Thyroid gland (tissue), 4 donors: Measurements from ENCODE around the gene EIF4B. TPM values are rescaled to one million over a fixed set of nuclear protein-coding genes. Genes with fewer than 3 reads are reported as not detected.
A peak's percentile ranks its signal among the peaks of the same experiment; 100 is the strongest.

Experiments used
- DNase-seq, 2 donors: peaks; one replicate each; pipeline ENCODE4 v3.0.0-alpha.2; 2019
- H3K27ac ChIP-seq, 3 donors: fragments of 200-600 bp; sonication (generic); 1 replicate in 2 of 3; 2 replicates in 1 of 3; pipeline ENCODE4 v1.5.1; 2016 to 2019; ENCODE audit warnings: mild to moderate bottlenecking in 1 of 3, moderate library complexity in 1 of 3
- H3K27me3 ChIP-seq: fragments of 200-600 bp; sonication (generic); one replicate; pipeline ENCODE4 v1.5.1; 2019
- H3K36me3 ChIP-seq, 2 donors: fragments of 200-600 bp; sonication (generic); one replicate each; pipeline ENCODE4 v1.5.1; 2016 to 2019
- H3K4me1 ChIP-seq, 2 donors: fragments of 200-600 bp; sonication (generic); one replicate each; pipeline ENCODE4 v1.5.1; 2017 to 2019
- H3K4me3 ChIP-seq, 3 donors: fragments of 200-600 bp; sonication (generic); replicated peaks in 1 of 3; 1 replicate in 2 of 3; 2 replicates in 1 of 3; pipeline ENCODE4 v1.5.1; 2016; ENCODE audit warnings: mild to moderate bottlenecking in 1 of 3
- H3K9me3 ChIP-seq: fragments of 200-600 bp; sonication (generic); one replicate; pipeline ENCODE4 v1.5.1; 2017
- CTCF ChIP-seq, 6 experiments: fragments of 200-600 bp in 3 of 6; fragments of 450-650 bp in 3 of 6; sonication (generic) in 3 of 6; IDR thresholded peaks; one replicate each; pipeline ENCODE4 v1.5.1; 2016 to 2019; ENCODE audit warnings: antibody characterized with exemption in 6 of 6, mild to moderate bottlenecking in 2 of 6, inconsistent platforms in 1 of 6, moderate library complexity in 1 of 6
- POLR2A ChIP-seq, 2 donors: fragments of 450-650 bp; IDR thresholded peaks; one replicate each; pipeline ENCODE4 v1.6.1; 2017; ENCODE audit warnings: antibody characterized with exemption in 2 of 2, mild to moderate bottlenecking in 2 of 2, moderate library complexity in 1 of 2
- WGBS, 2 donors: methylation state at CpG; one replicate each; pipeline ENCODE4 v1.1.5; 2017; 5-methylcytosine and 5-hydroxymethylcytosine counted together
- intact Hi-C: fragments of 100-400 bp; cut with DNase I; formaldehyde crosslinking; loops from one replicate; pipeline ENCODE4 v1.15.1; 2023
- total RNA-seq, 4 donors: library from RNA; depleted of rRNA; stranded (reverse); fragments of >200 nt; gene quantifications; one replicate each; pipeline ENCODE4 v1.2.3, GENCODE V29; 2016

Gene EIF4B
- total RNA-seq, 4 donors from 2014 or later = 428 to 704 (median 567) TPM

- Histone ChIP-seq H3K36me3 (peaks cover 0 to 4% of the 10 kb centered on the region in 2 donors), H3K27me3 (no peaks in the 10 kb centered on the region), H3K9me3 (no peaks in the 10 kb centered on the region), H3K4me3 (no peak overlapping the region), H3K4me1 (peaks cover 31 to 49% of the 10 kb centered on the region in 2 donors), H3K27ac (peak overlapping the region; percentile 85 to 98 (median 98))
- WGBS, 2 donors = 69 to 87% methylated on average over 4 of the region's 4 CpGs
- intact Hi-C loops = no loop called here
- TF ChIP-seq CTCF (IDR thresholded peaks at IDR 0.05) = no peak
- no peak for TF ChIP-seq POLR2A (IDR thresholded peaks at IDR 0.05)
- DNase-seq = no peak
Observed at GRCh38 chr12:53044896-53045695, 38.8 kb downstream of the EIF4B start.

GRCh38 chr12:53045696-53046045, 39.4 kb downstream of the EIF4B start:
- TF ChIP-seq CTCF (IDR thresholded peaks at IDR 0.05) (no peak), POLR2A (IDR thresholded peaks at IDR 0.05) (peak in 1 of 2 donors; percentile 12)
- 42 to 61% methylated on average over 5 of the region's 5 CpGs for WGBS, 2 donors
- Histone ChIP-seq H3K4me3 (peak overlapping the region in 1 of 3 donors; percentile 68), H3K9me3 (no peaks in the 10 kb centered on the region), H3K27me3 (no peaks in the 10 kb centered on the region), H3K27ac (peak overlapping the region; percentile 85 to 98 (median 98)), H3K36me3 (no peaks in the 10 kb centered on the region), H3K4me1 (peaks cover 37 to 54% of the 10 kb centered on the region in 2 donors)
- intact Hi-C loops = no loop called here
- DNase-seq = no peak

GRCh38 chr12:53046655-53047220, 40.5 kb downstream of the EIF4B start:
- intact Hi-C loops = no loop called here
- H3K9me3 ChIP-seq = no peaks in the 10 kb centered on the region
- peak overlapping the region; percentile 16 to 68 (median 68) for H3K4me3 ChIP-seq
- H3K27me3 ChIP-seq = no peaks in the 10 kb centered on the region
- WGBS, 2 donors = 0% methylated on average over 31 to 32 of the region's 44 CpGs
- H3K27ac ChIP-seq = peak overlapping the region; percentile 85 to 98 (median 98)
- H3K36me3 ChIP-seq = no peaks in the 10 kb centered on the region
- TF ChIP-seq POLR2A (IDR thresholded peaks at IDR 0.05) (peak; percentile 69 to 91), CTCF (IDR thresholded peaks at IDR 0.05) (no peak)
- peaks cover 47 to 65% of the 10 kb centered on the region in 2 donors for H3K4me1 ChIP-seq
- DNase-seq = peak; percentile 90 to 94

GRCh38 chr12:53047221-53048032, 41.2 kb downstream of the EIF4B start:
- peak; percentile 78 to 84 for DNase-seq
- peak overlapping the region; percentile 98 to 100 (median 99) for H3K27ac ChIP-seq
- intact Hi-C loops = no loop called here
- peaks cover 54 to 72% of the 10 kb centered on the region in 2 donors for H3K4me1 ChIP-seq
- no peaks in the 10 kb centered on the region for H3K36me3 ChIP-seq
- 0 to 1% methylated on average over 9 to 15 of the region's 94 CpGs for WGBS, 2 donors
- peak overlapping the region; percentile 22 to 57 (median 34) for H3K4me3 ChIP-seq
- H3K9me3 ChIP-seq = no peaks in the 10 kb centered on the region
- no peaks in the 10 kb centered on the region for H3K27me3 ChIP-seq
- TF ChIP-seq POLR2A (IDR thresholded peaks at IDR 0.05) (peak; percentile 50 to 64), CTCF (IDR thresholded peaks at IDR 0.05) (peak in 3 of 6 experiments; percentile 47 to 58 (median 54))
